SK-N-SH treated with all-trans-retinoic acid at 6 μM for 48 hours (cell line): ENCODE results near the gene RREB1.

ENCODE experiments used
- ARNTL ChIP-seq: fragments of 450-650 bp; formaldehyde crosslinking; IDR thresholded peaks from 2 replicates; pipeline ENCODE4 v1.5.0; 2020; ENCODE audit warnings: low read depth, mild to moderate bottlenecking, moderate library complexity, borderline replicate concordance
- BACH2 ChIP-seq: fragments of 250-450 bp; sonication (Bioruptor Pico); IDR thresholded peaks from 2 replicates; pipeline ENCODE4 v1.9.0; 2021; ENCODE audit warnings: mild to moderate bottlenecking, borderline replicate concordance
- CSDC2 ChIP-seq: fragments of 250-450 bp; sonication (Bioruptor Pico); IDR thresholded peaks from 2 replicates; pipeline ENCODE4 v1.5.0; 2020; ENCODE audit warnings: mild to moderate bottlenecking, moderate library complexity
- ESRRG ChIP-seq: fragments of 250-450 bp; sonication (Bioruptor Pico); IDR thresholded peaks from 2 replicates; pipeline ENCODE4 v1.6.1; 2021; ENCODE audit warnings: mild to moderate bottlenecking
- OSR1 ChIP-seq: fragments of 250-450 bp; sonication (Bioruptor Pico); IDR thresholded peaks from 2 replicates; pipeline ENCODE4 v1.8.0; 2022; ENCODE audit warnings: moderate library complexity, mild to moderate bottlenecking, inconsistent platforms
- RARB ChIP-seq: fragments of 250-450 bp; sonication (Bioruptor Pico); IDR thresholded peaks from 2 replicates; pipeline ENCODE4 v1.8.0; 2021; ENCODE audit warnings: mild to moderate bottlenecking, moderate library complexity
- ZFP3 ChIP-seq: fragments of 250-450 bp; sonication (Bioruptor Pico); IDR thresholded peaks from 2 replicates; pipeline ENCODE4 v1.5.0; 2020; ENCODE audit warnings: mild to moderate bottlenecking, moderate library complexity
- ZFP30 ChIP-seq: fragments of 450-650 bp; formaldehyde crosslinking; IDR thresholded peaks from 2 replicates; pipeline ENCODE4 v1.5.0; 2022; ENCODE audit warnings: mild to moderate bottlenecking, moderate library complexity
- ZNF70 ChIP-seq: fragments of 450-650 bp; formaldehyde crosslinking; IDR thresholded peaks from 2 replicates; pipeline ENCODE4 v1.5.0; 2020; ENCODE audit warnings: mild to moderate bottlenecking, moderate library complexity
- ZNF8 ChIP-seq: fragments of 450-650 bp; formaldehyde crosslinking; IDR thresholded peaks from 2 replicates; pipeline ENCODE4 v1.5.0; 2020; ENCODE audit warnings: mild to moderate bottlenecking, moderate library complexity
- TF ChIP-seq, protein P1 (sequence below): fragments of 250-450 bp; sonication (Bioruptor Pico); IDR thresholded peaks from 2 replicates; pipeline ENCODE4 v1.8.0; 2020; ENCODE audit warnings: mild to moderate bottlenecking, moderate library complexity, borderline replicate concordance
- TF ChIP-seq, protein P2 (sequence below): fragments of 250-450 bp; sonication (Bioruptor Pico); IDR thresholded peaks from 2 replicates; pipeline ENCODE4 v1.5.0; 2020; ENCODE audit warnings: mild to moderate bottlenecking, moderate library complexity
- TF ChIP-seq, protein P3 (sequence below): fragments of 250-450 bp; sonication (Bioruptor Pico); IDR thresholded peaks from 2 replicates; pipeline ENCODE4 v1.5.1; 2021; ENCODE audit warnings: mild to moderate bottlenecking, moderate library complexity

DNA sequence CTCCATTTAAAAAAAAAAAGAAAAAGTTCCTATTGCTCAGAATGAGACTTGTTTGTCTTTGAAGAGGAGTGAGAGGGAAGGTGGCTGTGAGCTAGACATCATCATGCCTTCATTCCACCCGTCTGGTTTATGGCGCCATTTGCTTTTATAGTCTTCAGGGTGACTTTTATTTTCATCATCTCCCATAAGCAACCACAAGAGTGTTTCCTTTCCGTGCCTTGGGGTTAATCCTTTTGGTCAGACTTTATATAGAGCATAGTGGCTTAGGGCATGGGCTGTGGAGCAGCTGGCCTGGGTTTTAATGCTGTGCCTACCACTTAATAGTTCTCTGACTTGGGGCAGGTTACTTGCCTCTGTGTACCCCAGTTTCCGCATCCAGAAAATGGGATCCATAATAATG lies 77.8 kb downstream of the RREB1 start:
- TF ChIP-seq, protein P1, sequence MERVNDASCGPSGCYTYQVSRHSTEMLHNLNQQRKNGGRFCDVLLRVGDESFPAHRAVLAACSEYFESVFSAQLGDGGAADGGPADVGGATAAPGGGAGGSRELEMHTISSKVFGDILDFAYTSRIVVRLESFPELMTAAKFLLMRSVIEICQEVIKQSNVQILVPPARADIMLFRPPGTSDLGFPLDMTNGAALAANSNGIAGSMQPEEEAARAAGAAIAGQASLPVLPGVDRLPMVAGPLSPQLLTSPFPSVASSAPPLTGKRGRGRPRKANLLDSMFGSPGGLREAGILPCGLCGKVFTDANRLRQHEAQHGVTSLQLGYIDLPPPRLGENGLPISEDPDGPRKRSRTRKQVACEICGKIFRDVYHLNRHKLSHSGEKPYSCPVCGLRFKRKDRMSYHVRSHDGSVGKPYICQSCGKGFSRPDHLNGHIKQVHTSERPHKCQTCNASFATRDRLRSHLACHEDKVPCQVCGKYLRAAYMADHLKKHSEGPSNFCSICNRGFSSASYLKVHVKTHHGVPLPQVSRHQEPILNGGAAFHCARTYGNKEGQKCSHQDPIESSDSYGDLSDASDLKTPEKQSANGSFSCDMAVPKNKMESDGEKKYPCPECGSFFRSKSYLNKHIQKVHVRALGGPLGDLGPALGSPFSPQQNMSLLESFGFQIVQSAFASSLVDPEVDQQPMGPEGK (CRISPR knock-in tag): no peak
- no peak for TF ChIP-seq ZNF8 (CRISPR knock-in tag)
- no peak for TF ChIP-seq ESRRG (CRISPR knock-in tag)
- no peak for TF ChIP-seq ZFP3 (CRISPR knock-in tag)
- TF ChIP-seq, protein P2, sequence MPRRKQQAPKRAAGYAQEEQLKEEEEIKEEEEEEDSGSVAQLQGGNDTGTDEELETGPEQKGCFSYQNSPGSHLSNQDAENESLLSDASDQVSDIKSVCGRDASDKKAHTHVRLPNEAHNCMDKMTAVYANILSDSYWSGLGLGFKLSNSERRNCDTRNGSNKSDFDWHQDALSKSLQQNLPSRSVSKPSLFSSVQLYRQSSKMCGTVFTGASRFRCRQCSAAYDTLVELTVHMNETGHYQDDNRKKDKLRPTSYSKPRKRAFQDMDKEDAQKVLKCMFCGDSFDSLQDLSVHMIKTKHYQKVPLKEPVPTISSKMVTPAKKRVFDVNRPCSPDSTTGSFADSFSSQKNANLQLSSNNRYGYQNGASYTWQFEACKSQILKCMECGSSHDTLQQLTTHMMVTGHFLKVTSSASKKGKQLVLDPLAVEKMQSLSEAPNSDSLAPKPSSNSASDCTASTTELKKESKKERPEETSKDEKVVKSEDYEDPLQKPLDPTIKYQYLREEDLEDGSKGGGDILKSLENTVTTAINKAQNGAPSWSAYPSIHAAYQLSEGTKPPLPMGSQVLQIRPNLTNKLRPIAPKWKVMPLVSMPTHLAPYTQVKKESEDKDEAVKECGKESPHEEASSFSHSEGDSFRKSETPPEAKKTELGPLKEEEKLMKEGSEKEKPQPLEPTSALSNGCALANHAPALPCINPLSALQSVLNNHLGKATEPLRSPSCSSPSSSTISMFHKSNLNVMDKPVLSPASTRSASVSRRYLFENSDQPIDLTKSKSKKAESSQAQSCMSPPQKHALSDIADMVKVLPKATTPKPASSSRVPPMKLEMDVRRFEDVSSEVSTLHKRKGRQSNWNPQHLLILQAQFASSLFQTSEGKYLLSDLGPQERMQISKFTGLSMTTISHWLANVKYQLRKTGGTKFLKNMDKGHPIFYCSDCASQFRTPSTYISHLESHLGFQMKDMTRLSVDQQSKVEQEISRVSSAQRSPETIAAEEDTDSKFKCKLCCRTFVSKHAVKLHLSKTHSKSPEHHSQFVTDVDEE (CRISPR knock-in tag): no peak
- no peak for TF ChIP-seq ZFP30 (CRISPR knock-in tag)
- TF ChIP-seq, protein P3, sequence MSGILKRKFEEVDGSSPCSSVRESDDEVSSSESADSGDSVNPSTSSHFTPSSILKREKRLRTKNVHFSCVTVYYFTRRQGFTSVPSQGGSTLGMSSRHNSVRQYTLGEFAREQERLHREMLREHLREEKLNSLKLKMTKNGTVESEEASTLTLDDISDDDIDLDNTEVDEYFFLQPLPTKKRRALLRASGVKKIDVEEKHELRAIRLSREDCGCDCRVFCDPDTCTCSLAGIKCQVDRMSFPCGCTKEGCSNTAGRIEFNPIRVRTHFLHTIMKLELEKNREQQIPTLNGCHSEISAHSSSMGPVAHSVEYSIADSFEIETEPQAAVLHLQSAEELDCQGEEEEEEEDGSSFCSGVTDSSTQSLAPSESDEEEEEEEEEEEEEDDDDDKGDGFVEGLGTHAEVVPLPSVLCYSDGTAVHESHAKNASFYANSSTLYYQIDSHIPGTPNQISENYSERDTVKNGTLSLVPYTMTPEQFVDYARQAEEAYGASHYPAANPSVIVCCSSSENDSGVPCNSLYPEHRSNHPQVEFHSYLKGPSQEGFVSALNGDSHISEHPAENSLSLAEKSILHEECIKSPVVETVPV: no peak
- TF ChIP-seq CSDC2 (CRISPR knock-in tag): no peak
- TF ChIP-seq OSR1 (CRISPR knock-in tag): no peak
- TF ChIP-seq ZNF70 (CRISPR knock-in tag): no peak
- no peak for TF ChIP-seq RARB (CRISPR knock-in tag)
- no peak for TF ChIP-seq BACH2 (CRISPR knock-in tag)
- no peak for TF ChIP-seq ARNTL (CRISPR knock-in tag)
